Cardiac muscle cell (in vitro differentiated cells and primary cell): ENCODE data around the gene GRB10. TPM values are rescaled to one million over a fixed set of nuclear protein-coding genes. Genes with fewer than 3 reads are reported as not detected.

Experiments
- DNase-seq, 2 donors: peaks; one replicate each; pipeline versions ENCODE4 v3.0.0 to v3.0.0-alpha.2; 2010 to 2017; ENCODE audit warnings: low read depth in 1 of 2, low spot score in 1 of 2
- H3K27ac ChIP-seq: fragments of 200-600 bp; sonication (generic); 2 replicates; pipeline ENCODE4 v1.5.1; 2016
- H3K27me3 ChIP-seq: fragments of 200-600 bp; sonication (generic); 2 replicates; pipeline ENCODE4 v1.6.0; 2016; ENCODE audit warnings: control low read depth
- H3K36me3 ChIP-seq: fragments of 200-600 bp; sonication (generic); 2 replicates; pipeline ENCODE4 v1.5.1; 2016; ENCODE audit warnings: control low read depth
- H3K4me1 ChIP-seq: fragments of 200-600 bp; sonication (generic); 2 replicates; pipeline ENCODE4 v1.8.1; 2017; ENCODE audit warnings: low read depth, mild to moderate bottlenecking, mixed run types
- H3K4me3 ChIP-seq: fragments of 200-600 bp; sonication (generic); 2 replicates; pipeline ENCODE4 v1.5.1; 2016; ENCODE audit warnings: mild to moderate bottlenecking
- H3K9me3 ChIP-seq: fragments of 200-600 bp; sonication (generic); 2 replicates; pipeline ENCODE4 v1.5.1; 2017; ENCODE audit warnings: low read depth, mild to moderate bottlenecking, control low read depth
- polyA plus RNA-seq: library from polyadenylated mRNA; unstranded; fragments of >200 nt; fragmentation: Nextera tagmentation; extraction: Ambion mirVana; gene quantifications from 2 replicates; pipeline ENCODE4 v1.2.1, GENCODE V29; 2016
- total RNA-seq: library from RNA; depleted of rRNA; stranded (reverse); fragments of >200 nt; gene quantifications from 2 replicates; pipeline ENCODE4 v1.2.3, GENCODE V29; 2016
- TF ChIP-seq, protein P1 (sequence below): IDR thresholded peaks from 2 replicates; pipeline ENCODE4 v1.5.1; 2012; ENCODE audit warnings: low read depth, mild to moderate bottlenecking, low read length

The GRB10 gene
- total and polyA plus RNA-seq, 2 experiments from 2014 or later = 9.9 to 25.3 TPM

- DNase-seq = no peak
- H3K4me3 ChIP-seq = no peak overlapping the region
- no peak overlapping the region for H3K27ac ChIP-seq
- H3K36me3 ChIP-seq = no peaks in the 10 kb centered on the region
- TF ChIP-seq, protein P1, sequence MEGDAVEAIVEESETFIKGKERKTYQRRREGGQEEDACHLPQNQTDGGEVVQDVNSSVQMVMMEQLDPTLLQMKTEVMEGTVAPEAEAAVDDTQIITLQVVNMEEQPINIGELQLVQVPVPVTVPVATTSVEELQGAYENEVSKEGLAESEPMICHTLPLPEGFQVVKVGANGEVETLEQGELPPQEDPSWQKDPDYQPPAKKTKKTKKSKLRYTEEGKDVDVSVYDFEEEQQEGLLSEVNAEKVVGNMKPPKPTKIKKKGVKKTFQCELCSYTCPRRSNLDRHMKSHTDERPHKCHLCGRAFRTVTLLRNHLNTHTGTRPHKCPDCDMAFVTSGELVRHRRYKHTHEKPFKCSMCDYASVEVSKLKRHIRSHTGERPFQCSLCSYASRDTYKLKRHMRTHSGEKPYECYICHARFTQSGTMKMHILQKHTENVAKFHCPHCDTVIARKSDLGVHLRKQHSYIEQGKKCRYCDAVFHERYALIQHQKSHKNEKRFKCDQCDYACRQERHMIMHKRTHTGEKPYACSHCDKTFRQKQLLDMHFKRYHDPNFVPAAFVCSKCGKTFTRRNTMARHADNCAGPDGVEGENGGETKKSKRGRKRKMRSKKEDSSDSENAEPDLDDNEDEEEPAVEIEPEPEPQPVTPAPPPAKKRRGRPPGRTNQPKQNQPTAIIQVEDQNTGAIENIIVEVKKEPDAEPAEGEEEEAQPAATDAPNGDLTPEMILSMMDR = no peak
- H3K4me1 ChIP-seq = no peaks in the 10 kb centered on the region
- no peaks in the 10 kb centered on the region for H3K27me3 ChIP-seq
- no peaks in the 10 kb centered on the region for H3K9me3 ChIP-seq
Measured at GRCh38 chr7:50734246-50734645, 48.5 kb downstream of the GRB10 start.

GRCh38 chr7:50733552-50733951 lies 49.1 kb downstream of the GRB10 start:
- H3K27ac ChIP-seq = no peak overlapping the region
- no peak overlapping the region for H3K4me3 ChIP-seq
- no peaks in the 10 kb centered on the region for H3K27me3 ChIP-seq
- TF ChIP-seq, protein P1 = no peak
- no peaks in the 10 kb centered on the region for H3K9me3 ChIP-seq
- H3K4me1 ChIP-seq = no peaks in the 10 kb centered on the region
- no peaks in the 10 kb centered on the region for H3K36me3 ChIP-seq
- DNase-seq = peak in 1 of 2 donors; percentile 34

GRCh38 chr7:50731703-50732582 lies 50.8 kb downstream of the GRB10 start:
- DNase-seq = no peak
- no peaks in the 10 kb centered on the region for H3K4me1 ChIP-seq
- no peaks in the 10 kb centered on the region for H3K36me3 ChIP-seq
- H3K9me3 ChIP-seq = no peaks in the 10 kb centered on the region
- no peak overlapping the region for H3K4me3 ChIP-seq
- H3K27me3 ChIP-seq = no peaks in the 10 kb centered on the region
- TF ChIP-seq, protein P1 = no peak
- no peak overlapping the region for H3K27ac ChIP-seq

- Histone ChIP-seq H3K4me3 (no peak overlapping the region), H3K27me3 (no peaks in the 10 kb centered on the region), H3K9me3 (no peaks in the 10 kb centered on the region), H3K36me3 (no peaks in the 10 kb centered on the region), H3K27ac (no peak overlapping the region), H3K4me1 (no peaks in the 10 kb centered on the region)
- TF ChIP-seq, protein P1 = no peak
- no peak for DNase-seq
Measured at GRCh38 chr7:50730446-50731400, 52.0 kb downstream of the GRB10 start.

- DNase-seq = peak in 1 of 2 donors; percentile 24
- Histone ChIP-seq H3K9me3 (no peaks in the 10 kb centered on the region), H3K4me1 (no peaks in the 10 kb centered on the region), H3K4me3 (no peak overlapping the region), H3K27me3 (no peaks in the 10 kb centered on the region), H3K36me3 (no peaks in the 10 kb centered on the region), H3K27ac (no peak overlapping the region)
- TF ChIP-seq, protein P1 = no peak
Measured at GRCh38 chr7:50729962-50730361, 52.7 kb downstream of the GRB10 start.
